HuH-7.5 (cell line): ENCODE results near the gene QSOX1.

Source experiments
- DNase-seq: peaks from one replicate; pipeline ENCODE4 v3.0.0; 2011; ENCODE audit warnings: low spot score

The QSOX1 gene

GRCh38 chr1:180171691-180172090 lies 17.0 kb downstream of the QSOX1 start:
- DNase-seq, result no peak

GRCh38 chr1:180173451-180173850 lies 18.8 kb downstream of the QSOX1 start:
- no peak for DNase-seq

- DNase-seq, result no peak
Observed at GRCh38 chr1:180173952-180174351, 19.3 kb downstream of the QSOX1 start.

- DNase-seq, result no peak
Observed at GRCh38 chr1:180175291-180175690, 20.6 kb downstream of the QSOX1 start.

- DNase-seq, result no peak
Observed at GRCh38 chr1:180175806-180176205, 21.1 kb downstream of the QSOX1 start.

- DNase-seq, result no peak
Observed at GRCh38 chr1:180176965-180177364, 22.3 kb downstream of the QSOX1 start.

- no peak for DNase-seq
Observed at GRCh38 chr1:180177931-180178330, 23.3 kb downstream of the QSOX1 start.

- peak; percentile 76 for DNase-seq
Observed at GRCh38 chr1:180178511-180179161, 24.0 kb downstream of the QSOX1 start.

- DNase-seq, result no peak
Observed at GRCh38 chr1:180179162-180179957, 24.7 kb downstream of the QSOX1 start.

- no peak for DNase-seq
Observed at GRCh38 chr1:180181048-180181447, 26.4 kb downstream of the QSOX1 start.

- DNase-seq, result no peak
Observed at GRCh38 chr1:180181996-180182642, 27.4 kb downstream of the QSOX1 start.

GRCh38 chr1:180182643-180183311 lies 28.1 kb downstream of the QSOX1 start:
- no peak for DNase-seq

- no peak for DNase-seq
Observed at GRCh38 chr1:180183426-180183825, 28.8 kb downstream of the QSOX1 start.

- DNase-seq, result no peak
Observed at GRCh38 chr1:180184041-180184440, 29.4 kb downstream of the QSOX1 start.

- DNase-seq, result no peak
Observed at GRCh38 chr1:180185281-180185680, 30.6 kb downstream of the QSOX1 start.

- DNase-seq, result no peak
Observed at GRCh38 chr1:180185971-180186645, 31.4 kb downstream of the QSOX1 start.

- no peak for DNase-seq
Observed at GRCh38 chr1:180186831-180187230, 32.2 kb downstream of the QSOX1 start.

GRCh38 chr1:180187626-180188025 lies 33.0 kb downstream of the QSOX1 start:
- DNase-seq, result no peak

- peak; percentile 90 for DNase-seq
Observed at GRCh38 chr1:180188091-180188506, 33.4 kb downstream of the QSOX1 start.

GRCh38 chr1:180188684-180189175 lies 34.1 kb downstream of the QSOX1 start:
- DNase-seq, result no peak

GRCh38 chr1:180190091-180190490 lies 35.4 kb downstream of the QSOX1 start:
- no peak for DNase-seq

GRCh38 chr1:180192172-180192571 lies 37.5 kb downstream of the QSOX1 start:
- DNase-seq, result no peak
